ENCODE data around the gene PTAR1. TPM values are rescaled to one million over a fixed set of nuclear protein-coding genes. Genes with fewer than 3 reads are reported as not detected.

The PTAR1 gene
- total RNA-seq, 1 experiment from 2014 or later: 44.9 TPM

DNA sequence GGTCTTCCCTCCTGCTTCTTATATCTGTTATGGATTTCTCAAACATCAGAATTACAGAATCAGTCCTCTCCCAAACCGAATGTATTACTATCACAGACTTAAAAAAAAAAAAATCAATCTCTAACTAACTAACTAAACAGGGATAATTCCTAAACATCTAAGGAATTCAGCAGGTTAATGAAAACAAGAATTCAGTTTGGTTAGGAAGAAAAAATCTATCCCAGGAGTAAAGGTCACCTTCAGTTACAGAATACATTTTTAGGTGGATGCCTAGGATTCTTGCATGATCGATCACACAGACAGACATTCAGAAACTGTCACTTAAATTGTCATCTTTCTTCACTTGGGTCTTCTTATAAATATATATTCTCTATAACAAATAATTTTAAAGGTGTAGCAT is 11.5 kb downstream of the PTAR1 start:
- H2AFZ ChIP-seq: no peak overlapping the region
- intact Hi-C loops (cut with micrococcal nuclease; ENCODE audit: unreplicated experiment): loop anchor here (5.0 kb wide), 1 partner anchor 364 kb away; no protein-coding TSS in a partner anchor
- H3K9me2 ChIP-seq (ENCODE audit: insufficient read depth): no peaks in the 10 kb centered on the region
- no peak overlapping the region for H3K27ac ChIP-seq
- H3K36me3 ChIP-seq (ENCODE audit: low read depth): peaks cover 7% of the 10 kb centered on the region; the same call in 1 of the 2 replicates
- H3K27me3 ChIP-seq (ENCODE audit: insufficient read depth, low read depth): no peaks in the 10 kb centered on the region
- H3K79me2 ChIP-seq (ENCODE audit: low read depth): peaks cover 15% of the 10 kb centered on the region
- DNase-seq: no peak
- ChIA-PET POLR2A (ENCODE audit: unreplicated experiment) (interaction anchor here (0.7 kb wide), 1 partner anchor 77 kb away, joined by 6 read pairs; no protein-coding TSS in a partner anchor), CTCF (no interaction called here)
- H4K20me1 ChIP-seq (ENCODE audit: insufficient read depth): no peaks in the 10 kb centered on the region; the same call in 1 of the 2 replicates
- no peaks in the 10 kb centered on the region for H3K9me3 ChIP-seq (ENCODE audit: insufficient read depth, low read depth)
- no peaks in the 10 kb centered on the region for H3K4me1 ChIP-seq (replicated peaks; ENCODE audit: insufficient read depth)
- no peak overlapping the region for H3K4me2 ChIP-seq
- no peak overlapping the region for H3K4me3 ChIP-seq
- no peaks in the 10 kb centered on the region for H3F3A ChIP-seq (ENCODE audit: insufficient read depth, low read depth)
- no TSS peak for BruUV-seq (replicated peaks)
- TF ChIP-seq, protein P1, sequence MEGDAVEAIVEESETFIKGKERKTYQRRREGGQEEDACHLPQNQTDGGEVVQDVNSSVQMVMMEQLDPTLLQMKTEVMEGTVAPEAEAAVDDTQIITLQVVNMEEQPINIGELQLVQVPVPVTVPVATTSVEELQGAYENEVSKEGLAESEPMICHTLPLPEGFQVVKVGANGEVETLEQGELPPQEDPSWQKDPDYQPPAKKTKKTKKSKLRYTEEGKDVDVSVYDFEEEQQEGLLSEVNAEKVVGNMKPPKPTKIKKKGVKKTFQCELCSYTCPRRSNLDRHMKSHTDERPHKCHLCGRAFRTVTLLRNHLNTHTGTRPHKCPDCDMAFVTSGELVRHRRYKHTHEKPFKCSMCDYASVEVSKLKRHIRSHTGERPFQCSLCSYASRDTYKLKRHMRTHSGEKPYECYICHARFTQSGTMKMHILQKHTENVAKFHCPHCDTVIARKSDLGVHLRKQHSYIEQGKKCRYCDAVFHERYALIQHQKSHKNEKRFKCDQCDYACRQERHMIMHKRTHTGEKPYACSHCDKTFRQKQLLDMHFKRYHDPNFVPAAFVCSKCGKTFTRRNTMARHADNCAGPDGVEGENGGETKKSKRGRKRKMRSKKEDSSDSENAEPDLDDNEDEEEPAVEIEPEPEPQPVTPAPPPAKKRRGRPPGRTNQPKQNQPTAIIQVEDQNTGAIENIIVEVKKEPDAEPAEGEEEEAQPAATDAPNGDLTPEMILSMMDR (conservative IDR thresholded peaks at IDR 0.05): no peak

DNA sequence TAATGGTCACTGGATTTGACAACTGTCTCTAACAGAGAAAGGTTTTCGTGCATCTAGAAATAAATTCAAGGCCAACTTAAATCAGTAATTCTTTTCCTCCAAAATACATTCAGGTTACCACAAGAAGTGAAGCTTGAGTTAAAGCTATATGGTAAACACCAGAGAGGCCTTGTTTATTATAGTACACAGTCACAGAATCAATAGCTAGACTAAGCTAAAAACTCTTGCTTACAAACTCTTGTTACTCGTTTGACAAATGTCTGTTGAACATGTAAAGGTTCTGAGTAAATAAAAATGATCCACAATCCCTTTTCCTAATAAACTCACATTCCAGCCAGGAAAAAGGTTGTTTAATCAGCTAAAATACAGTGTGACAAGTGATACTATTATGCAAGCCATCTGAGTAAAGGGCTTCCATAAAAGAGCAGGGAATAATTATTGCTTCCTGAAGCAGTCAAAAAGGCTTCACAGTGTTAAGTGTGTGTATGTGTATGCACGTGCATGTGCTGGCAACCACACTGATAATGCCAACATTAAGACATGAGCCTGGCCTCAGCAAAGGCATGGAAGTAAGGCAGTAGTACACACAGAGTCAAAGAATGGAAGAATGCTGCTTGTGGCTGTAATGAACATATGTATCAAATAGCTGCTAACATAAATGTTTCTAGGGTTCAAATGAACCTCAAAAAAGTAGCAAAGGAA is 12.8 kb downstream of the PTAR1 start:
- Histone ChIP-seq H3K9me3 (ENCODE audit: insufficient read depth, low read depth) (no peaks in the 10 kb centered on the region), H3K4me3 (no peak overlapping the region), H3K36me3 (ENCODE audit: low read depth) (peaks cover 4% of the 10 kb centered on the region; the same call in 1 of the 2 replicates), H3K9me2 (ENCODE audit: insufficient read depth) (no peaks in the 10 kb centered on the region), H3K27me3 (ENCODE audit: insufficient read depth, low read depth) (no peaks in the 10 kb centered on the region), H3K4me1 (replicated peaks; ENCODE audit: insufficient read depth) (no peaks in the 10 kb centered on the region), H3K27ac (no peak overlapping the region), H3K79me2 (ENCODE audit: low read depth) (0 out of 2 replicates have a peak, but pooled peaks cover 4% of the 10 kb centered on the region), H3K4me2 (no peak overlapping the region), H2AFZ (no peak overlapping the region), H4K20me1 (ENCODE audit: insufficient read depth) (no peaks in the 10 kb centered on the region), H3F3A (ENCODE audit: insufficient read depth, low read depth) (no peaks in the 10 kb centered on the region)
- CTCF ChIA-PET: interaction anchor here (0.5 kb wide), 1 partner anchor 17 kb away, joined by 7 read pairs; no protein-coding TSS in a partner anchor
- POLR2A ChIA-PET (ENCODE audit: unreplicated experiment): no interaction called here
- TF ChIP-seq, protein P1 (conservative IDR thresholded peaks at IDR 0.05): no peak
- no peak for TF ChIP-seq EZH2 (IDR thresholded peaks at IDR 0.05; ENCODE audit: low read depth)
- no peak for DNase-seq
- BruUV-seq (replicated peaks): no TSS peak
- intact Hi-C loops (cut with micrococcal nuclease; ENCODE audit: unreplicated experiment): loop anchor here (5.0 kb wide), 1 partner anchor 365 kb away; no protein-coding TSS in a partner anchor

DNA sequence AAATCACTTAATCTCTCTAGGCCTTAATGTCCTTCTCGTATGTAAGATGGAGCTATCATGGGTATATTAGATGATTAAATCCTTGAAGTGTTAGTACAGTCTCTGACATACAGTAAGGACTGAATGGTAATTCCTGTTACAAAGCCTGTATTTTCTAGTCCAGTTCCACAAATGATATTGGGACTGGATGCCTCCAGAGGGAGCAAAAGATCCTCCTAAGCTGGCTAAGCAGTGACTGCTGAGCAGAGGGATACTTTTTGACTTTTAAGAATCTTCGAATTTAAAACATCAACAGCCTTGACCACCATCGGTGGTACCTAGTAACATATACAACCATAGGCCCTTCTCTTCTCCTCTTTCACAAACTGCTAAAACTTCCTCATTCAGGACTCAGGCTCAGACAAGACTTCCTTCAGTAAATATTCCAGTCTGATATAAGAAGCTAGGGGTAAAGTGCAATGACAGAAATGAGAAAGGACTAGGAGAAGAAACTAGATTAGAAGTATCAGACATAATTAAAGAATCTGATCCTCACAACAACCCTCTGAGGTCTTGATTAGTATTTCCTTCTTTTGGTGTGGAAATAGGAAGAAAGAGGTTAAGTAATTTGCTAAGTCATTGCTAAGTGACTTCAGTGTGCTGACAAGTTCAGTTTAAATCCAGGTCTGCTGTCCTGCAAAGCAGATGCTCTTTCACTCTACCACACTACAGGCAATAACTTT is 13.9 kb downstream of the PTAR1 start:
- ChIA-PET POLR2A (ENCODE audit: unreplicated experiment) (interaction anchor here (0.5 to 0.6 kb wide), 2 partner anchors 385 to 509 kb away, joined by 3 to 6 read pairs; no protein-coding TSS in a partner anchor), CTCF (interaction anchor here (0.6 to 0.9 kb wide), 3 partner anchors 145 to 366 kb away, joined by 3 to 5 read pairs (median 4); no protein-coding TSS in a partner anchor)
- Histone ChIP-seq H3K4me3 (no peak overlapping the region), H2AFZ (no peak overlapping the region), H3K36me3 (ENCODE audit: low read depth) (peaks cover 4% of the 10 kb centered on the region; the same call in 1 of the 2 replicates), H3K9me3 (ENCODE audit: insufficient read depth, low read depth) (no peaks in the 10 kb centered on the region), H4K20me1 (ENCODE audit: insufficient read depth) (no peaks in the 10 kb centered on the region), H3K4me1 (replicated peaks; ENCODE audit: insufficient read depth) (no peaks in the 10 kb centered on the region), H3K79me2 (ENCODE audit: low read depth) (0 out of 2 replicates have a peak, but pooled peaks cover 4% of the 10 kb centered on the region), H3K9me2 (ENCODE audit: insufficient read depth) (no peaks in the 10 kb centered on the region), H3K27me3 (ENCODE audit: insufficient read depth, low read depth) (no peaks in the 10 kb centered on the region), H3K27ac (no peak overlapping the region), H3K4me2 (no peak overlapping the region), H3F3A (ENCODE audit: insufficient read depth, low read depth) (no peaks in the 10 kb centered on the region)
- no TSS peak for BruUV-seq (replicated peaks)
- no peak for TF ChIP-seq EZH2 (IDR thresholded peaks at IDR 0.05; ENCODE audit: low read depth)
- TF ChIP-seq, protein P1 (conservative IDR thresholded peaks at IDR 0.05): peak; percentile 41; the same call in 1 of the 2 replicates
- DNase-seq: no peak
- intact Hi-C loops (cut with micrococcal nuclease; ENCODE audit: unreplicated experiment): loop anchor here (5.0 kb wide), 1 partner anchor 366 kb away; no protein-coding TSS in a partner anchor

All from PC-9 (cell line).